Measurements from ENCODE around the gene CDC45. TPM values are rescaled to one million over a fixed set of nuclear protein-coding genes. Genes with fewer than 3 reads are reported as not detected.

The CDC45 gene
- polyA plus RNA-seq, 1 donor, result 4.9 TPM

GRCh38 chr22:19469421-19469820, 10.3 kb upstream of the CDC45 start:
- DNase-seq (ENCODE audit: low read depth), result no peak

DNA sequence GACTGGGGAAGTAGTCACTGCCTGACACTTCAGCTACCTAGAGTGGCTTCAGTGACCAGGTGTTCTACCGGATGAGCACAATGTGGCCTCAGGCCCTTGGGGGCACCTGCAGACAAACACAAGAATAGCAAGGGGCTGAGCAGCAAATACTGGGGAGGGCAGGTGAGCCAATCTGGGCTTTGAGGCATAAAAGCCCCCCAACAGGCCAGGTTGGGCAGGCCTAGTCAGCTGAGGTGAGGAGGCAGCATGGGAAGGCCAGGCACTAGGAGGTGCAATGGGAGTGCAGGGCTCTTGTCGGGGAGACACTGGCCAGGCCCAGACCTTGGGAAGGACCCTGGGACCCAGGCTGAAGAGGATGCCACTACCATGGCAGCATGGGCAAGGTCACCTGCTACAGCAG, 9.7 kb upstream of the CDC45 start:
- DNase-seq (ENCODE audit: low read depth), result no peak

DNA sequence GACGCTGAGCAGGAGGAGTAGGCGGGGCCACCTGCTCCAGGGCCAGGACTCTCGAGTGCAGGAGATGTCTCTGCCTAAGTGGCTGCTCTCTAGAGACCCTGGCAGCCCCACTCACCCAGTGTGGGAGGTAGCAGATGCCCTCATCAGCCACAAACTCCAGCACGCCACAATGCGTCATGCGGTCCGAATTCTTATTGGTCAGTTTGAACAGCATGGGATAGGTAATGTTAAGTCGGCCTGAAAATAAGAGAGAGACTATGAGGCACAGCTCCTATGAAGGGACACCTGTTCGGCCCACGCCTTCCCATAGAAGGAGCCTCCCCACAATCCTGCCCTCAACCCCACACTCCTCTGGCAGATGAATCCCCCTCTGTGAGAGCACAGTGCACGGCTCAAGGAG, 8.1 kb upstream of the CDC45 start:
- DNase-seq (ENCODE audit: low read depth), result no peak

DNA sequence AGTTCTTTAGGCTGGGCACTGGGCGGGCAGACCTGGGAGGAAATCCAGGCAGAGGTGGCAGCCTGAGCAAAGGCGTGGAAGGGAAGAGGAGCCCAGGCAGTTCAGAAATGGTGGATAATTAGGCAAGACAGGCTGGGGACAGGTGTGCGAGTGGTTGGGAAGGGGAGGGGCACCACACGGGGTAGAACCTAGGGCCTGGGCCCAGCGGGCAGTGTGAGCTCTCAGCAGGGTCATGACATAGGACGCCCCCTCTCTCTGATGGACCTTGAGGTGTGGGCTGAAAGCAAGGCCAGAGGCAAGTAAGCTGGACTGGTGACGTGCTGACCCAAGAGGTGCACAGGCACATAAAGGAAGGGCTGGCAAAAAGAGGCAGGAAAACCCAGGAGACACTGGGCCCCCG, 7.5 kb upstream of the CDC45 start:
- no peak for DNase-seq (ENCODE audit: low read depth)

- no peak for DNase-seq (ENCODE audit: low read depth)
Observed at GRCh38 chr22:19473578-19473977, 6.1 kb upstream of the CDC45 start.

GRCh38 chr22:19476023-19476422, 3.7 kb upstream of the CDC45 start:
- DNase-seq (ENCODE audit: low read depth), result no peak

- DNase-seq (ENCODE audit: low read depth), result no peak
Observed at GRCh38 chr22:19477321-19478044, 2.2 kb upstream of the CDC45 start.

DNA sequence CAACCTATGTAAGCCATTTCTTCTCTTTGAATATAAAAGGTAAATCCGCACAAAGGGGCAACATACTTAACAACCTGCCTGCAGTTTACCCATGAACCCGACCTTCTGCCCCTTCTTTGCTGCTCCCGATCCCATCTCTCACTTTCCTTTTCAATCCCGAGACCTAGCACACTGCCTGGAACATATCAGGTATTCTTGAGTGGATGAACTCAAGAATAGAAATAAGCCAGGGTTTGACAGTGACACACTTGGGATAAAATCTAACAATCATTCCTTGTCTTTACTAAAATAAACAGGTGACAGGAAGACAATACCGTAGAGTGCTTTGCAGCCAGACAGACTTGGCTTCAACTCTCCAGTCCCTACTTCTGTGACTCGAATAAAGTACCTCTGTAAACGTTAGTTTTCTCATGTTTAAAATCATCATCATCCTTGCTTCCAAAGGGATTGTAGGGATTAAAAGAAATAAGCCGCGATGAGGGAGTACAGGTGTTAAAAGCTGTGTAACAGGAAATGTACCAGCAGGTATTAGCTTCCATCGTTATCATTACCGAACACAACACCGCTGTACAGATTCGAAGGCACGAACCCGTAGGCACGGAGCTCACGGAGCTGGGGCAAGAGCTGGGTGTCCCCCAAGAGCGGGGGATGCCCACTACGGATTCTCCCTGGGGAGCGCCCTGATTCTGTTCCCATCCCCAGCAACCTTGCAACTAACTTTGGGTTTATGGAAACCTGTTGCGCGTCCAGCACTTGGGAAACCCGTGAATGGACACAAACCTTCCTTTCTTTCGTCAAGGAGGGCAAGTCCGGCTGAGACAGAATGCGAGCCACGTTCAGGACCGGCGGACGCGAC, 1.4 kb upstream of the CDC45 start:
- no peak for DNase-seq (ENCODE audit: low read depth)

DNA sequence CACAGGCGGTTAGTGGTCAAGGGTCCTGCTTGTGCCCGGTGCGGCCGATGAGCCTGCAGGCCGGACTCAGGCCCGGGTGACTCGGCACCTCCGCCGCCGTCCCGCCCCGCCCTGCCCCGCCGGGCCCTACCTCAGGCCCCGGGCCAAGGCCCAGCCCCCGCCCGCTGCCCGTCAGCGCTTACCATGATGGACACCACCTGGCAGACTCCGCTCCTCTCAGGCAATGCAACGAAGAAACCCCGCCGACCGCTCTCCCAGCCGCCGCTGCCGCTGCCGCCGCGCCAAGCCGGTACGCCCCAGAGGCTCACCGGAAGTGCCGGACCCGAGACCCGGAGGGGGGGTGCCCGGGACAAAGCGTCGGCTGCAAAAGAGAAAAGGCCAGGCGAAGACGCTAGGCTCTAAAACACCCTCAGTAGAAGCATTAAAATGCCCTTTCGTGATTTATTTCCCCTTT, 792 bp upstream of the CDC45 start, which contains the start of gene UFD1:
Gene UFD1, minus strand, starts transcription at position 293 of the 454 bp plus-strand sequence. Its CDS starts 108 bp downstream, at position 185.
- no peak for DNase-seq (ENCODE audit: low read depth)

GRCh38 chr22:19480173-19480568, 451 bp downstream of the CDC45 start:
- no peak for DNase-seq (ENCODE audit: low read depth)

GRCh38 chr22:19480789-19481188, 1.1 kb downstream of the CDC45 start:
- DNase-seq (ENCODE audit: low read depth), result no peak

DNA sequence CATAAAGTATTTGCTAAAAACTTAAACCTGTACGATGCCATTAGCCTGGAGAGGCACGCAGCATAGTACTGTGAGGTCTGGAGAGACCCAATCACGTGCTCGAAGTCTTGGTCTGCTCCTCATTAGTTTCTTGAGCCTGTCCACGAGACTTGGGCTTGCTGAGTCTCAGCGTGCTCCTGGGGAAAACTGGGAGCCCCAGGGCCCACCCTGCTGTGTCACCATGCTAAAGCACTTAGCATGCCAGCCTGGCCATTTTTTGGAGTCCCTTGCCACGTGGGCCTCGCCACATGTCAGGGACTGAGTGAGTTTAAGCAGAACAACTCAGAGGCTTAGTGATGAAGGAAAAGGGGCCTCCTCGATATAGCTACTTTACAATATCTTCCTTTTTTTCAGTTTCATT, 2.6 kb downstream of the CDC45 start:
- DNase-seq (ENCODE audit: low read depth), result no peak

DNA sequence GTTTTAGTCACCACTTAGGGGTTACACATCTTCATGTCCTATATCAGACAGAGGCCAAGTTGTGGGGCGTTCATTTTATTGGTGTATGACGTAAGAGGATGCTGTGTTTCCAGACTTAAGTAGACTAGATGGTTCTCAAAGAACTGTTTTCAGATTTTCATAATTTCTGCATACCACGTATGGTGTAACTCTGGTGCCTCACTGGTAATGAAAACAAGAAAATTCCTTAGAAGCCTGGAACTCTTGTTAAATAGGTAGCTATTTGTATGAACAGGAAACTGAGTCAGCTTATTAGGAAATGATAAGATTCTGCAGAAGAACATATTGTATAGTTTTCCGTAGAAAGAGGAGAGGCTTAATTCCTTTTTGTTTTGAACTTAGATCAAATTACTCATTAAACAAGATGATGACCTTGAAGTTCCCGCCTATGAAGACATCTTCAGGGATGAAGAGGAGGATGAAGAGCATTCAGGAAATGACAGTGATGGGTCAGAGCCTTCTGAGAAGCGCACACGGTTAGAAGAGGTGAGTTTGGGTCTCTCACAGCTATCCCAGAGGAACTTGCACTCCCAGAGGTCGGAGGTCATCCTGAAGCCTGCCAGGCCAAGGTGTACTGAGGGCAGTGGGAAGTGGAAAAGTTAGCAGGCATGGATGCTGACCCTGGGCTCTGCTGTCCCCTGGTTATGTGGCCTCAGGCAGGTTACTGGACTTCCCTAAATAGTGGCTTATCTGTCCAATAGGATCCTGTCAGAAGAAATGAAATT, 3.9 kb downstream of the CDC45 start:
- no peak for DNase-seq (ENCODE audit: low read depth)

DNA sequence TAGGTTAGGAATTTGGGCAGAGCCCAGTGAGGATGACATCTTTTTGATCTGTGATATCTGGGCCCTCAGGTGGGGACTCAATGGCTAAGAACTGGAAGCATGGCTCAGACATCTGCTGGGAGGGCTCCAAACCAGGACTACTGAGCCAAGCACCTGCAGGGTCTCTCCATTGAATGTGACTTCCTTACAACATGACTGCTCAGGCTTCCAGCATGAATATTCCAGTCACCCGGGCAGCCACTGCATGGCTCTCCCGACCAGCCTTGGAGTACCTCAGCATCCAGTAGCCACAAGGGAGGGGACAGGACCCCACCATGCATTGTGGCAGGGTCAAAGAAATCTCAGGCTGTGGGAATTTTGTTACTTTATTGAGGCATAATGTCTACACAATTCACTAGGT, 8.6 kb downstream of the CDC45 start:
- no peak for DNase-seq (ENCODE audit: low read depth)

- DNase-seq (ENCODE audit: low read depth), result no peak
Observed at GRCh38 chr22:19488884-19489843, 9.4 kb downstream of the CDC45 start.

DNA sequence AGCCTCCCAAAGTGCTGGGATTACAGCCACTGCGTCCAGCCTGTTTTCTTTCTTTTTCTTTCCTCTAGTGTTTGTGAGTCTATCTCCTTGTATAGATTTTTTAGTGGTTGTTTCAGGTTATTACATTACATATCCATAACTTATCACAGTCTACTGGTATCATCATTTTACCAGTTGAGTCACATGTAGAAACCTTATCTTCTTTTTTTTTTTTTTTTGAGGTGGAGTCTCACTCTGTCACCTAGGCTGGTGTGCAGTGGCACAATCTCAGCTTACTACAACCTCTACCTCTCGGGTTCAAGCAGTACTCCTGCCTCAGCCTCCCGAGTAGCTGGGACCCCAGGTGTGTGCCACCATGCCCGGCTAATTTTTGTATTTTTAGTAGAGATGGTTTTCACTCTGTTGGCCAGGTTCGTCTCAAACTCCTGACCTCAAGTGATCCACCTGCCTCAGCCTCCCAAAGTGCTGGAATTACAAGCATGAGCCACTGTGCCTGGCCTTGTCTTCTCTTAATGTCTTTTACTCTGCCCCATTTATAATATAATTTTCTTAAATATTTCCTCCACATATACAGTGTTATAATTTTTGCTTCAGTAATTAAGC, 11.0 kb downstream of the CDC45 start:
- no peak for DNase-seq (ENCODE audit: low read depth)

- DNase-seq (ENCODE audit: low read depth), result no peak
Observed at GRCh38 chr22:19492504-19493174, 12.9 kb downstream of the CDC45 start.

- DNase-seq (ENCODE audit: low read depth), result no peak
Observed at GRCh38 chr22:19494001-19494560, 14.4 kb downstream of the CDC45 start.

GRCh38 chr22:19494676-19495173, 15.0 kb downstream of the CDC45 start:
- DNase-seq (ENCODE audit: low read depth), result no peak

Data from forelimb muscle (tissue), 1 donor.